Activated CD4-positive, alpha-beta T cell treated with anti-CD3 and anti-CD28 coated beads, Interleukin-2, amount 50 U/mL, for 48 hours (primary cell): ENCODE results near the gene ST8SIA3.

ENCODE experiments used
- DNase-seq, 2 experiments: peaks; one replicate each; pipeline ENCODE4 v3.0.0-alpha.2; 2020

Gene ST8SIA3, protein sequence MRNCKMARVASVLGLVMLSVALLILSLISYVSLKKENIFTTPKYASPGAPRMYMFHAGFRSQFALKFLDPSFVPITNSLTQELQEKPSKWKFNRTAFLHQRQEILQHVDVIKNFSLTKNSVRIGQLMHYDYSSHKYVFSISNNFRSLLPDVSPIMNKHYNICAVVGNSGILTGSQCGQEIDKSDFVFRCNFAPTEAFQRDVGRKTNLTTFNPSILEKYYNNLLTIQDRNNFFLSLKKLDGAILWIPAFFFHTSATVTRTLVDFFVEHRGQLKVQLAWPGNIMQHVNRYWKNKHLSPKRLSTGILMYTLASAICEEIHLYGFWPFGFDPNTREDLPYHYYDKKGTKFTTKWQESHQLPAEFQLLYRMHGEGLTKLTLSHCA

DNA sequence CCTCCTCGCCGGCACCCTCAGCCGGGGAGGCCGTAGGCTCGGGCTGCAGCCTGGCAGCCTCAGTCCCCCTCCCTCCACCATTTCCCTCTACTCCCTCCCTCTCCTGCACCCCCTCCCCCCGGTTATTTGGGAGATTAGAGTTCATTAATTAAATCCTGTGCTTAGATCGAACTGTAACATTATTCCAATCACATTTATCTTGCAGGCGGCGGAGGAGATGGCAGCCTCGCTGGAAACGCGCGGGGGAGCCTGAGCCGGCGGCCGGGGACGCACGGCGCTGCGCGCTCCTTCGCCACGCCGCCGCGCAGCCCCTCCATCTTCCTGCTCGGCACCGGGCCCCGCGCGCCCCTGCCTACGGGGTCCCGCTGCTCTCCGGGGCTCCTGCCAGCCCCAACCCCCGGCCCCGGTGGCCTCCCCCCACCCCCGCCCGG, at the start of gene ST8SIA3:
Gene ST8SIA3 (plus strand): TSS at position 287 of the 431 bp plus-strand sequence. CDS start 290 bp downstream, outside the sequence.
- DNase-seq: no peak

DNA sequence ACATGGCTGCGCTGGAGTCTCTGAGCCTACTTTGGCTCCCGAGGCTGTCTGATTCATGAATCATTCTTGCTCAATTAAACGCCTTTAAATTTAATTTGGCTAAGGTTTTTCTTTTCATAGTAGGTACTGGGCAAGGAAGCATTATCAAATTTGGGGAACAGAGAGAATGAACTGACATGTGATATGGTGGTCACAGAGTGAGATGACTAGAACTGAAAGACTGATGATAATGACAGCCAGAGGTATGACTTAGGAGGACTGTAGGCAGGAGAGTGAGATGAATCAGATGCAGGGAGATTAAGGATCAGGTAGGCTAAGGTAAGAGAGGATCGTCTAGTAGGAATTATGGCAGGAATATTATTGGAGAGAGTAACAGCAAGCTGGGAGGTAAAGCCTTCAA, 40.9 kb upstream of the ST8SIA3 start:
- no peak for DNase-seq

DNA sequence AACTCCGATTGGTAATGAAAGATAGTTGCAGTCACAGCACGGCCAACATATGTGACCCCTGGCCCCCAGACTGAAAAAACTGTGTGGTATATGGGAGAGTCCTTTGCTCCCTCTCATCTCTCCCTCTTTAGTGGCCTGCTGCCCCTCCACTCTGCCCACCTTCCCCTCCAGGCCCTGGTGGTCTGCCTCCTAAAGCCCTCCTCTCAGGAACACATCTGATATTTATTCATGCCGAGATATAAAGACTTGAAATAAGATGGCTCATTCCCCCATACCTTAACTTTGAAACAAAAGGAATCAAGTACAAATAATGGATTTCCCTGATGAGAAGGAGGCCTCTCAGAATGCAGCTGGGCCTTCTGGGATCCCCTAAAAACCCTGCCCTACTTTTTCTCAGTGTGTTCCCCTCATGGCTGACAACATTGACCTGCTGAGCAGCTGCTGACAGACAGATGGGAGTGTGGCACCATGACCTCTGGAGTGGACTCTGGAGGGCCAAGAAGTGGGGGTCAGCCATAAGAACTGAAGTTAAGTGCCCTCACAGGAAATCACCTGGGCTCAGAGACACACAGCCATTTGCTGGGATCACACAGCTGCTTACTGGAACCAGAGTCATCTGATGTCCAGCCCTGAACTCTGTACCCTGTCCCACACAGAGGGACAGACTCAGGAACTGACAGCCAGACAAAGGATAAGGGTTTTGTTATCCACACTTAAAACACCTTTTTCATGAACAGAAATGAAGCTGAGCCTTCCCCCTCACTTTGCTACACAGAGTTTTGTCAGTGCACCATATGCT, 39.8 kb upstream of the ST8SIA3 start:
- no peak for DNase-seq

DNA sequence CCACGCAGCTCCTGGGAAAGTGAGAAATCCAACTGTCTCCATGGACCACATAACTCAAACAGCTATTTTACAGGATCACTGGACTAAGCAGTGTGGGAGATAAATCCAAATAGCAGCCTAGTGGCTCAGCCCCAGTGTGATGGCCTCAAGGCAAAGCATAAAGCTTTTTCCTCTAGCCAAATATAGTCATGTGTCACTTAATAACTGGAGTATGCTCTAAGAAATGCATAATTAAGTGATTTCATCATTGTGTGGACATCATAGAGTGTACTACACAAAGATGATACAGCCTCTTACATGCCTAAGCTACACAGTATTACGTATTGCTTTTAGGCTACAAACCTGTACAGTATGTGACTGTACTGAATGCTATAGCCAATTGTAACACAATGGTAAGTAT, 31.8 kb upstream of the ST8SIA3 start:
- no peak for DNase-seq

DNA sequence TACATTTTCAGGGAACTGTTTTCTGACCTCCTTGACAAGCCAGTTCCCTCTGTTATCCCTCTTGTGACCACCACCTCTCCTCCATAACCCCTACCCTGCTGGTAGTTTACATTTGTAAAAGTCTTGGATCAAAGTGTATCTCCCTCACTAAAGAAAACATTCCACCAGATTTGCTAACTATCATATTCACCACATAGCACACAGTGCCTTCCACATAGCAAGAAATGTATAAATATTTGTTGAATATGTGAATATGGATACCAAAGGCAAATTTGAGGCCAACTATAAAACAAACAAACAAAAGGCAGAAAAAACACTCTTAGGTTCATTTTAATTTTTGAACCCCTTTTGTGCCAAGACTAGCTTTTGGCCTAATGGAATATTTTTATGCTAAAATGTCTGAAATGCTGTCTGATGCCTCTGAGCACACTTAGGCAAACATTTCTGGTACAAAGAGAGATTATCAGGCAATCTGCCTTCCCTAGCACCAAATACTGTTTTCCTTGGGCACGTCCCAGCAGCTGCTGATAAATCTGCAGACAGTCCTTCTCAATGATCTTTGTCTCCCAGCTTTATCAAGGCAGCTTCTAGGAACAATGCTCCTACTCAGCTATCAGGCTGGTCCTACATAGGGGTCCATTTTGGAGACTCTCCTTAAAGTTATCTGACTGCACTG, 26.7 kb upstream of the ST8SIA3 start:
- DNase-seq: no peak

DNA sequence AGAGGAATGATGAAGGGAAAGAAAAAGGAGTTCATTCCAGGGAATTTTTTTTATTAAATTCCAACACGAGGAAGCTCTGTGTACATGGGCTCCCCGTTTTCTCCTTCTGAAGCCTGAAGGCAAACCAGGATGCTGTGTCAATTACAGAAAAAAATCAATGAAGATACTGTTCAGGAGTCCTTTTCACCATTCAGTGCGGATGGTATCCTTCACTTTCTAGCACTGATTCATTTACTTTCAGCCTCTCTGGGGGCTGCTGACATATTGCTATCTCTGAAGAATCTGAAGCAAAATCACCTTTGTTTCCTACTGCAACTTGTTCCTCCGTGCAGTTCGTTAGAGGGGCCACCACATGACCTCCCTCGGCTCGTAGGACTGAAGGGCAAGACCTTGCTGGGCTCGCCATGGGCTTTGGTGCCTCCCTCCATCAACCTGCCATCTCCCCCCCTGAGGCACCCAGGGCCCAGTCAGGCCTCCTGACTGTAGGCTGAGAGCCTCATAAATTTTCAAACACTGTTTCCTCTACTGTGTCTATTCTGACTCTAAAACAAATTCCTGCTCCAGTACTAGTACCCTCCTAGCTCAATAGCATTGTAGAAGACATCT, 25.5 kb upstream of the ST8SIA3 start:
- DNase-seq: no peak

DNA sequence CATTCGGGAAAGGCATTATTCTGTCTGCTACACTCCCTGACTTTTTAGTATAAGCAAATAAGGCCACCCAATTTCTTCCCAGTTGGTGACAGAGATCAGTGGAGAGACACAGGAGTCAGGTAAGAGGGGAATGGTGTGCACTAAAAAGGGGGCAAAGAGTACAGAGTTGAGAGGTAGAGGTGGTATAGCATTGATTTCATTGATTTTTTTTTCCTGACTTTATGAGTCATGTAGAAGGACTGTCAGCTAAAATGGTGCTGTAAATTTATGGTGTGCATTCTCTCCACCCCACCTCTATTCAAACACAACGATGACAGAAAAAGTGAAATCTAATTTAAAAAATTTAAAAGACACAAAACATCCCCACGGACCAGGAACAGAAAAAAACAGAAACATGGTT, 23.7 kb upstream of the ST8SIA3 start:
- DNase-seq: no peak

DNA sequence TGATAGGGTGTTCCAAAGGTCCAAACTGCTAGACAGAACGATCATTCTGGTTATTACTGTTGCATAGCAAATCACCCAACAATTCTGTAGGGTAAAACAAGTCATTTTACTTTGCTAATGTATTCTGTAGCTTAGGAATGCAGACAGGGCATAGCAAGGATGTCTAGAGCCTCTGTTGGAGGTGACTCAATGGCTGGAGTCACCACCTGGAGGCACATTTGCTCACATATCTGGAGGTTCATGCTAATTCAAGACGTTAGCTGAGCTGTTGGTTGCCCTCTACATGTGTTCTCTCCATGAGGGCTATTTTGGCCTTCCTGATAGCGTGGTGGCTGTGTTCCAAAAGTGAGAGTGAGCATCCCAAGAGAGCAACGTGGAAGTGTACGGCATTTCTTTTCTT, 22.5 kb upstream of the ST8SIA3 start:
- no peak for DNase-seq

DNA sequence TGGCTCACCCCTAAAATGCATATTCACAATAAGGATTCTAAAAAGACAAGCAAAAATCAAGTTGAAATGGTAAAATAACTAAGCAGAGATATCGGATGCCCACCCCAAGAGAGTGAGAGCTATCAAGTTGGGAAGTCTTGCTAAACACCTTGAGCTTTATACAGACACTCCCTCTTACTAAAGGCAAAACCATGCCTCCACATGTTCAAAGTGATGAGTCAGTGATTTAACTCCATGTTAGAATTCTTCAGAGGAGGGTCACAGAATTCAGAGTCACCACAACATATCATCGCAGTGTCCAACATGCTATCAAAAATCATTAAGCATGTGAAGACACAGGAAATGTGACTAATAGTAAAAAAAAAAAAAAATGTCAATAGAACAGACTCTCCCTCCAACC, 20.6 kb upstream of the ST8SIA3 start:
- DNase-seq: no peak

DNA sequence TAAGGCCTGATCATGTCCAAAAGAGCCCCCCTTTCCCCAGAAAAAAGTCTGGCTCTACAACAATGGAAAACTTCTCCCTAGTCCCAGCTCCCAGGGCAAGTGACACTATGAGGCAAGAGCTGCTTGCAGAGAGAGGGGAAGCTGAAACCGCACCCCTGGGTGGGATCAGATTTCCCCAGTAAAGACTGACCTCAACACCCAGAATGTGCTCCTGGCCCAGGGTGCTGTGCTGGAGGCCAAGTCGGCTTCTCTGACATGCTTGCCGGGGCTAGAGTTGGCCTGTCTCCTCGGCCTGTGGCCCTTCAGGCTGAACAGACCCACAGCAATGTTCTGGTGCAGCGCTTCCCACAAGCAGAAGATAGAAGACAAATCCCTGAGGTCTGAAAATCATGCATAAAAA, 18.4 kb upstream of the ST8SIA3 start:
- no peak for DNase-seq

DNA sequence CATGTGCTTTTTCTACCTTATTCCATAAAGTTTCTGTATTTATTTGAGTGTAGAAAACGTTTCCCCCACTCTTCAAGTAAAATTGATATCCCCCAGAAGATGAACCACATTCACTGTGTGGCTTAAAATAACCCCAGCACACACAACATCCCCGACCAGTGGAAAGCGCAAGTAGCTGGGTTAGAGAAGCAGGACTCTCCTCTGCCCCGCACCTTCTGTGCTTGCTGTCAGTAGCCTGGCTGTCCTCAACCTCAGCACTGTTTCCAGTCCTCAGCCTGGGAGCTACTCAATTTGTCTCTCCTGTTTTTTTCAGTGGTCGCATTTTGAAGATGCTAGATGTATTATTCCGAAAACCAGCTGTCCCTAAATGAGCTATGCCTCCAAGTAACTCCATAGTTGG, 18.0 kb upstream of the ST8SIA3 start:
- no peak for DNase-seq

DNA sequence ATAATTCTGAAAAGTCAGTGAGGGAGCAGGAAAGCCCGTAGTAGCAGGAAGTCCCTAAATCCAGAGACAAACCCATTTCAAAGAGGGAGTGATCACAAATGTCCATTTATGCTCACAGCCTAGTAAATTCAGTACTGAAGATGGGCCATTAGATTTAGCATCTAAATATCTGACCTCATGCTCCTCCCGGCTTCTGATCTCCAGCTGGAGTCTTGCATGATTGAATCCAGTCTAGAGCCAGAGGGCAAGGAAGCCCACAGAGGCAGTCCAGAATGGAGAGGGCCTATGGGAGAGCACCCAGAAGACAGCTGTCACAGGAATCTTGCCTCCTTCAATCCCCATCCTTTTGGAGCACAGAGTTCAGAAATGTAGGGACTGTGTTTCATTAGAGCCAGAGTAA, 16.0 kb upstream of the ST8SIA3 start:
- no peak for DNase-seq

DNA sequence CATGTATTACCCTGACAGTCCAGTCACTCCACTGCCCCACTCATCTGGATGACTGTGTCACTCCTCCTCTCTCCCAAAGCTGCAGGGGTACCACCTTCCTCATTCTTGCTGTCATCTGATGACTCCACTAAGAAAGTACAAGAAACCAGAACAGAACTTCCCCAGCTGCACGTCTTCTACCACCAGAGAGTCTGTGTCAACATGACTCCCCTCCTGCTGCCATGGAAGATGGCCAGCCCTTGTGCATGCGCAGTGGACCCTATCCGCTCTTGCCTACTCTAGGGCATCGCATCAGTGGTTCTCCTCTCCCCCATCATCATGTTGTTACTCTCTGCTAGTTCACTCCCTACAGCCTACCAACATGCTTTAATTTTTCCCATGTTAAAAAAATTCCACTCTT, 14.5 kb upstream of the ST8SIA3 start:
- DNase-seq: no peak

DNA sequence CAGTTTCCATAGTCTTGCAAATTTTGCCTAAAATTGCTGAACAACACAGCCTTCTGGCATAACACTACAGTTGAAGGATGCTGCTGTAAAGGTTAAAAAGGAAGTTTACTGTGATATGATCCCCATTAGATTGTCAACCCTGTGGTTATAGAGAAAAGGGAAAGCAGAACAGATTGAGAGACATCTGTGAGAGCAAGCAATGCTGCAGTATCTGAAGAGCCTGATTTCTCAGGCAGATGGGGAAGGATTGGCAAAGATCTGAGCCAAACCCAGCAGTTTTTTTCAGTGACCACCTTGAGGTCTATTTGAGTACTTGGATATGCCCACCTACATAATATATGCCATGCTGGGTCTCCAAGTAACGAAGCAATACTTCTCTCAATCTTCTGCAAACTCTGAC, 8.5 kb upstream of the ST8SIA3 start:
- DNase-seq: no peak

DNA sequence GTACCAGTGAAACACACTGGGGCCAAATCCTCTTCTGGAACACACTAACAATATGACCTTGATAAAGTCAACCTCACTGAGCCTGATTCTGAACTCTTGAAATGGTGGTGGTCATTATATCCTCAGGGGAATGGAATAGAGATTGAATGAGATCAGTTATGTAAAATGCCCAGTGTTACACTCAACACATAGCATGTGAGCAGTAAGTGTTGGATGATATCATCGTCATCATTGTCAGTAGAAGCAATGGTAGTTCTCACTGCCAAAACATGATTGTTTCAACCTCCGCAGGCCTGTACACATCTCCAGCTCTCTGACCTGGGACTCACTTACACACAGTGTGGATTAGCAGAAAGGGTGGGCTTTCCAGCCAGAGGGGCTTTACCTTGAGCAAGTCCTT, 5.5 kb upstream of the ST8SIA3 start:
- DNase-seq: no peak

DNA sequence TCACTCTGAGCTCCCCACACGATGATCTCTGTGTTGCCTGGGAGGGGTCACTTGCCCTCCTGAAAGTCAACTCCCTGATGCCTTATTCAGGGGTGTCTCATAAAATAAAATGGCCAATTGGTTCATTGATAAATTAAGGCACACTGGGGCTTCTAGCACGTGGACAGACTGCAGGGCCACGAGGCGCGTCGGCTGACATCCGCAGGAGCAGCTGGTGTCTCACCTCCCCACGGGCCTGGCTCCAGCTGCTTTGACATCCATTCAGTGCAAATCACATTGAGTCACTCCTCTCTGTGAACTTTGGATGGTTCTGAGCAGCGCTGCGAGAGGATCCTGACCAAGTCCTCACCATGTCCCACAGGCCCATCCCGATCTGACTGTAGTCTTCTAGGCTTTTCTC, 4.6 kb upstream of the ST8SIA3 start:
- DNase-seq: no peak

DNA sequence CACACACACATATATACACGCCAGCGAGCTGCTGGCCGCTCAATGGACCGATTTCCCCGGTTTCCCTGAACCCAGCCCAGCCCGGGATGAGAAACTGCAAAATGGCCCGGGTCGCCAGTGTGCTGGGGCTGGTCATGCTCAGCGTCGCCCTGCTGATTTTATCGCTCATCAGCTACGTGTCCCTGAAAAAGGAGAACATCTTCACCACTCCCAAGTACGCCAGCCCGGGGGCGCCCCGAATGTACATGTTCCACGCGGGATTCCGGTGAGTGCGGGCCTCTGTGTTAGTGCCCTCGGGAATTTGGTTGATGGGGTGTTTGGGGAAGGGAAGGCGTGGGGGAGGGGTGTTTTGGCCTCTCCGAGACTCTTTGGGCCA, 392 bp downstream of the ST8SIA3 start:
- DNase-seq: no peak

DNA sequence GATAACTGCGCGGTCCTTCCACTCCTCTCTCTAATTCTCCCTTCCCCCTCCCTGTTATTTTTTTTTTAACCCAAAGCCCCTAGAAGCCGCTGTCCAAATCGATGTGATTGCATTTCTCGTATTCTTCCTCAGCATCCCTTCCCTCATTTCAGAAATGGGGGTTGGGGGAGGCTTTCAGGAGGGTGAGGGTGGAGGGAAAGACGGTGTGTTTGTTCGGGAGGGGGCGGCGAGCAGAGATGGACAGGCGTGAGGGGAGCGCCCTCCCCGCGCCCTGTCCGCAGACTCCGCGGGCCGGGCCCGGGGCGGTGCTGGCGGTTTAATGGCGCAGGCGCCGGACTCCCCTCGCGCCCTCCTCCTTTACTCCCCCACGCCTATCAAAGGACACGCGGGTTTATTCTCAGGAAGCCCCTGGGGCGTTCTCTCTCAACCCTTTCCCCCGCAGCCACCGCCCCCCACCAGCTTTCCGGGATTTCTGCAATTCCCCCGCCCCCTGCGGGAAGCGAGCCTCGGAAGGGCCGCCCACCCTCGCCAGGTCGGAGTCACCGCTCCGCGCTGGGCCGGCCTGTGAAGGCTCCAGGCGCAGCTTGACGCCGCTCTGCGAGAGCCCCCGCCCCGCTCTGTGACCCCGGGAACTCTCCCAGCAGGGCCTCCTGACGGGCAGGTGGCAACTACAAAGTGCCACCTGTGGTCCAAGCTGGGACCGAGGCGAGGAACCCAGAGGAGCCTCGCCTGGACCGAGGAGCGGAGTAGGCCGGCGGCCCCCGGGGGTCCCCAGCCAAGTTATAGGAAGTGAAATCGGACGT, 981 bp downstream of the ST8SIA3 start:
- no peak for DNase-seq

DNA sequence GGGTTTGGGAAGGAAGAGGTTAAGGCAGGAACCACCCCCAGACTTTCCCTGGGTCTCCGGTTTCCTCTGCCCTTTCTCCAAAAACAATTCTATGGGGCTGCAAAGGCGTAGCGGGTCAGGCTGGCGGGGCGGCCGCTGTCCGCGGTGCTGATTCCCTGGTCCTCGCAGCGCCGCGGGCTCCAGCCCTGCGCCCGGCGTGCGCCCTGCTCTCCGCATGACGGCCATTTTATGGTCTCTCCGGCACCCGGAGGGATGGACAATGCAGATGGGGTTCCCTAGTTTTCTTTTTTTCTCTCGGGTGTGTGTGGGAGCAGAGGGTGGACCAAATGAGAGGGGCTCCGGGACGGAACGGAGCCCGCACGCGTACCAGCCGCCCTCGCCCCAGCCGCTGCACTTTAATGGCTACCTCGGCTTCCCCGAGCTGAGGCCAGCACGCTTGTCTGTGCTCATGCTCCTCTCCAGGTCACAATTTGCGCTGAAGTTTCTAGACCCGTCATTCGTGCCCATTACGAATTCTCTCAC, 1.6 kb downstream of the ST8SIA3 start:
- peak; percentile 13 to 25 for DNase-seq

DNA sequence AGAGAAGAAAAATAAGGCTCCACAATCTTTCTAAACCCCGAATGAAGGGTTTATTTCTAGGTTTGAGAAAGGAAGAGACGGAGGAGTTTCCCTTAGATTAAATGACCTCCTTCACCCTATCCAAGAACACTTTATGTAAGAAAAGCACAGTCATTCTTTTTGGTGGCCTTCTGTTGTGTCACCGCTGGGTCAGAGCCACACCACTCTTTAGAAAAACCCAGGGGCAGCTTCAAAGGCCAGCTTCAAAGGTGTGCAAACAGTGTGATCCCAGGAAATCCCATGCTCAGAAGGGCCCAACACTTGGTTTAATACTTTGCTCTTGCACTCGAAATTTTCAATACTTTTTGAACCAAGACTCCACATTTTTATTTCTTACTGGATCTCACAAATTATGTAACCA, 7.1 kb downstream of the ST8SIA3 start:
- DNase-seq: no peak

DNA sequence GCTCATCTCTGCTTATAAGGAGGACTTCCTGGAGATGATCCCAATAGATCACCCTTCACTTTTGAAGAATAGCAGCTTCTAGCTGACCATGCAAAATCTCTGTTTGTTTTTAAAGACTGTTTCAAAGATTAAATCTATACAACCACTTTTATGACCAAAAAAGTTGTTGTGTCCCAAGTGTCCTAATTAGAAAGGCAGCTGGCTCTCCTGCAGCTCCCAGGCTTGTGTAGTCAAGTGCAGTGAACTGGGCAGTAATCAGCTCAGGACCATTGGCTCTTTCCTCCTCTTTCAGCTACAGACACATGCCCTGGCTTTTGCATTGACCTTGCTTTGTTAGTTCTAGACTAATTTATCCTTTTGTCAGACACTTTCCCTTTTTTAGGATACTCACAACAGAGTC, 10.4 kb downstream of the ST8SIA3 start:
- DNase-seq: no peak

DNA sequence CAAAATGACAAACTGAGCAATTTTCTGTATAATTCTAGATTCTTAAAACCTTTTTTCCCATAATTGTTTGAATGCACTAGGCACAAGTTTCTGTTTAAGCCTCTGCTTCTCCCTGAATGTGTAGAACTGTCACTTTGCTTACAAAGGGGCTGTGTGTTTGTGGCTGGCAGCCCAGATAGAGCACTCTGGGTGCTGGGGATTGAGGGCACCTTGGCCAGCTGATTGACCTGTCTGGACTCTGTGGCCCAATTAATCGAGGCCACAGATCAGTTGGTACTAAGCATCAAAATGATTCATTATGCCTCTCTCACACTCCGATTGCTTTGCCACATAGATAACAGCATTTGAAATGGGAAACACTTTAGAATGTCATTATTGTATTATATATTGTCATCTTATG, 12.1 kb downstream of the ST8SIA3 start:
- DNase-seq: no peak
